DMS153 treated with DMSO at 0.1 percent for 48 hours (cell line): ENCODE results near the gene CTRL.

ENCODE experiments used
- DNase-seq: peaks from one replicate; lab custom pipeline; 2025; ENCODE audit not compliant: unreplicated experiment; lab: John Stamatoyannopoulos, UW

Gene CTRL

DNA sequence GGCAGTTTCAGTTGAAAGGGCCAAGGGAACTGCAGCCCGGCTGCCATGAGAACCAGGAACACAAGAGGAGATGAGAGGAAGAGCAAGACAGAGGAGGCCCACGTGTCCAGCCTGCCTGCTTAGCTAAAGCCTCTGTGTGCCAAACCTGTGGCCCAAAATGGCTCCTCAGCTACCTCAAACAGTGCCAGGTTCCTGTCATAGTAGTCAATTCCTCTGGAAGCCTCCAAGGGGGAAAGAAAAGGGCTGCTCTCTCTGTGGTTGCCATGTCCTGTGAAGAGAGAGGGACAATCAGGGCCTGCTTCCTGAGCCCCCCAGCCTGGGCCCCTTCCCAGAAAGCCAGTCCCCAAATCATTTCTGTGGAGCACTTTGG lies 31.6 kb upstream of the CTRL start:
- DNase-seq, result no peak

GRCh38 chr16:67962135-67962534 lies 30.5 kb upstream of the CTRL start:
- no peak for DNase-seq

GRCh38 chr16:67961551-67961957 lies 29.9 kb upstream of the CTRL start:
- DNase-seq, result peak; percentile 97

DNA sequence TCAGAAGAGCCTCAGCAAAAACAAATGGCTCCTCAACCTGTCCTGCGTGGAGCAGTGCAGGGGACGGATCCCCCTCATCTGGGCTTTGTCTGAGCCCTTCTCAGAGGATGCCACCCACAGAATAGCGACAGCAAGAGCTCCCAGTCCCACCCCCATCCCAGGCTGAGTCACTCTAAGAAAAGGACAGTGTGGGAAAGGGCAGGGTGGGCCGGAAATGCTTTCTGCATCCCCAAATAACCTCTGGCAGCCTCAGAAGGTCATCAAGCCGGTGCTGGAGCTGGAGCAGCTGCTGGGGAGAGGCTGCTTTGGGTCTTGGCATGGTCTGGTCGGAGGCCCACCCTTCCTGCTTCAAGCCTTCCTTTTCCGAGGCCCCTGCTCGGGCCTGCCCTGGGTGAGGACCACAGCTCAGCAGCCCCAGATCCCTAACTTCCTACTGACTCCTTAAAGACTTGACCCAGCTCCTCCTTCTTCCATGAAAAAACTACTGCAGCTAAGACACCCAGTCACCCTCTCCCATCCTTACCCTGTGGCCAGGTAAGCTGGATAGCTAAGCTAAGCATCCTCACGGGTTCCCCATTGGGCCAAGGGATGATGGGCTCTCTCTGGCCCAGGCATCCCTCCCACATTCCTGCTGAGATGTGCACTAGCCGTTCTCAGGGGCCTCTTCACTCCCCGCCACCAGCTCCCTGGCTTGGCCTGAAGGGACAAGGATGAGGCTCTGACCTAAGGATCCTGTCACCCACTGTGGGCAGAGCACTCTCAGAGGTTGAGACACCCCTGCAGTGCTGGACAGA lies 28.1 kb upstream of the CTRL start:
- no peak for DNase-seq

GRCh38 chr16:67957622-67958021 lies 26.0 kb upstream of the CTRL start:
- no peak for DNase-seq

DNA sequence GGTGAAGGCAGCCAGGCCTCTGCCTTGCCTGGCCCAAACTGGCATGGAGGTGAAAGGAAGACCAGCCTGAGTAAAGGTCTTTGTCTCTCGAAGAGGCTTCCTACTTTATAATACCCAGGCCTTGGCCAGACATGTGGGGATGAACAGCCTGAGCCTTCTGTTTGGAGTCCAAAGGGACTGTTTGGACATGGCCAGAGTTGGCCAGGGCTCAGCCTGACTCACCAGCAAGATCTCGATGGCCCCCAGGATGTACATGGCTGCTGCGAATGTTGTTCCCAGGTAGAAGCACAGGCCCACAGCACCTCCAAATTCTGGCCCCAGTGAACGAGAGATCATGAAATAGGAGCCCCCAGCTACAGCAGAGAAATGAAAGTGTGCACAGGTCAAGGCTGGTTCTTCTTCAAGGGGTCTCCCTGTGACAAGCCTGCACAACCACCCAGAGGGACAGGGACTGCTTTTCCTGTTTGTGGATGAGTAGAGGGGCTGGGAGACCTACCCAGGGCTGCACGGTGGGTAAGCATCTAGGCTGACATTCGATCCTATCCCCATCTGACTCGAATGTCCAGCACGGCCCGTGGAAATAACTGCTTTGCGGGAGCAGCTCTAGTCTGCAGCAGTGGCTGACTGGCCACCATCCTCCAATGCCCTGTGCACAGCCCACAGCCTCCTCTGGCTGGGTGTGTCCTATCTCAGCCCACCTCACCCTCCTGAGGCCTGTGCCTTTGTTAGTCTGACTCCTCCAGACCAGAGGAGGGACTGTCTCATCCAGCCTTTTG lies 22.9 kb upstream of the CTRL start:
- no peak for DNase-seq

DNA sequence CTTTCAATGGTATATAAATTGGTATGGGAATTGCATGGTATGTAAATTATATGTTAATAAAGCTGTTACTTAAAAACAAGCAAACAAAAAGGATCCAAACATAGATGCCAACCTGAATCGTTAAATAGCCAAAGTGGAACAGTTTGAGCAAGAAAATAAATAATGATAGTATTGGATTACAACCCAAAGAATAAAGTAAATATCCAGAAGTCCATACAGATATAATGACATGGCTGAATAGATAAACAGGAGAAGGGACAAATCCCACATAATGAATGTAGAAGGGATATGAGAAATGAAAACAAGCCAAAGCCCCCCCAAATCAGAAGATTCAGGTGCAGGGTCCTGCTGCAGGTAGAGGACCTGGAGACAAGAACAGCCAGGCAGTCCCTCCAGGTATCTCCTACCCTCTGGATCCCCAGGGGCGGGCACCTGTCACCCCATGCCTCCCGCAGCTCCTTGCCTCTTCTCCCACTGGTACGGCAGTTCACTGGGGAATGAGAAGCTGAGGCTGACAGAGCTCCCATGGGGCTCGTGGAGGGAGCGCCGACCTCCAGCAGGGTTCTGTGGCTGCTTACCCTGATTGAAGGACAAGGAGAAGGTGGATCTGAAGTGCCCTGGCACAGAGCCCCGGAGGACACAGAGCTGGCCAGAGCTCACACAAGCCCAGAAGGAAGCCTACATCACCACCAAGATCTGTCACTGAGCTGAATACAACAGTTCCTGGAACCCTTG lies 22.1 kb upstream of the CTRL start:
- DNase-seq, result no peak

DNA sequence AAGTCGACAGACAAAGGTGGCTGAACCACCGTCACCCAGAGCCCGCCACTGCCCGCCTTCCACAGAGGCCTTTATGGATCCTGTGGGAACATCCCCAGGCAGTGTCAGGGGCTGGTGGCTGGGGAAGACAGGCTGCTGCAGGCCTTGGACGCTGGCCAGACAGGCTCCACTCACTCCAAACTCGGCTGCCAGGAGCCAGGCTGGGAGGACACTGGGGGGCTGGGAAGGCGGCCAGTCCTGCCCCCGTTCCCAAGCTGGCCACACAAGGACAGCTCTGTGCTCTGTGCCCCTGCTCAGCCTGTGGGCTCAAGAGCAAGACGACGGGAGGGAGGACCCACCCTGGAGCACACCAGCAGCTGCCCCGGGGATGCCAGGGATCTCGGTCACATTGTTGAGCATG lies 19.8 kb upstream of the CTRL start:
- DNase-seq, result no peak

DNA sequence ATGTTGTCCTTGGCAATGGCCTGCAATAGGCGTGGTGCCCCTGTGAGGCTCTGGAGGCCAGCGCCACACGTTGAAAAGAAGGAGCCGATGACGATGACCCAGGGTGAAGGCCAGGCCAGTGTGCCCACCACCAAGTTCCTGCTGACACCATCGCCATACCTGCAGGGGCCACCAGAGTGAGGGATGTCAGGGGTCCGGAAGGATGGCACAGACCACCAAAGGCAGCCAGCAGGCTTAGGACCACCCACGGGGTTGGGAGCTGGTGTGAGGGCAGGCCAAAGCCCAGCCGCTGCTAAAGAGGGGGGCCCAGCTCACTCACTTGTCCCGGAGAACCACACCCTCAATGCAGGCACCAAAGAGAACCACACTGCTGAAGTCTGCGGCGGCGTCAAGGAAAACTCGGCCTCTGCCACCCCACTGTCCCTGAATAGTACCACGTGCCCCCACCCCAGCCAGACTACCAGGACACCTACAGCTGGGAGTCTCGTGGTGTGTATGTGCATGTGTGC lies 18.7 kb upstream of the CTRL start:
- no peak for DNase-seq

- no peak for DNase-seq
Measured at GRCh38 chr16:67949645-67950044, 18.0 kb upstream of the CTRL start.

DNA sequence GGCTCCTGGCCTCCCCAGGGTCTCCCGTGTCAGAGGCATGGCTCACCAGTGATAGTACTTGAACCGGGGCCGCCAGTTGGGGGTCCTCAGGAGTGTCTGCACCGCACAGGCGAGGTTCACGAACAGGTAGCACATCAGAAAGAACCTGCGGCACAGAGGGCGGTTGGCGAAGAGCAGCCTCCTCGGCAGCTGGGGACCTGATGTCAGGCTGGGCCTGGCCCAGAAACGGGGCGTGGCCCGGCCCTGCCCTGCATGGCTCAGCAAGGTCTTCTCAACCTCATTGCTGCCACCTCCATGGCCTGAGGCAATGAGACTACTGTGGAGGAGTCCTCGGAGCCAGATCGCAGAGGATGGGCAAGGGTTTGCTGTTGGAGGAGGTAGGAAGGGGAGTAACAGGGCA lies 16.4 kb upstream of the CTRL start:
- no peak for DNase-seq

DNA sequence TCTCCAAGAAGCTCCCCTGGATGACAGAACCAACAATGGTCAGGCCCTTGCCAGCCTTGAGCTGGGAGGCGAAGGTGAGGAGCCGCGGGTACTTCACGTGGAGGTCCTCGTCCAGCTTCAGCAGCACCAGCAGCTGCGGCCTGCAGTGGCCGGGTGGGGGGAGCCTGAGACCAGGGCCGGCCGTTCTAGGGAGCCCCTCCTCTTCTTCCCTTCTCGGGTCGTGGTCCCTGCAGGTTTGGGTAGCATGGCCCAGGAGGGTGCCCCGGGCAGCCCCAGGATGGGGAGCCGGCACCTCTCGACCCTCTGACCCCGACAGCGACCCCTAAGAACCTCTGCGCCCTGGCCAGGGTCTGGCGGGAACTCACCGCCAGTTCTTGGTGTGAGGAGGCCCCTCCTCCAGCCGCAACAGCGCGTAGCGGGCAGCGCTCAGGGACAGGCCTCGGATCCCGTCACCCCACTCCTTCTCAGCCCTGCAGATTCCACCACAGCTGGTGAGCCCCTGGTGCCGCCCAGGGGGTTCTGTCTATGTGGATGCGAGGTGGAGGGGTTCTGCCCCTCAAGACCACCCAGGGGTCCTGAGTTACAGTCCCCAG lies 15.4 kb upstream of the CTRL start:
- no peak for DNase-seq

- DNase-seq, result no peak
Measured at GRCh38 chr16:67946128-67946569, 14.5 kb upstream of the CTRL start.

GRCh38 chr16:67945392-67945933 lies 13.8 kb upstream of the CTRL start:
- DNase-seq, result no peak

GRCh38 chr16:67944690-67945391 lies 13.2 kb upstream of the CTRL start:
- DNase-seq, result no peak

- DNase-seq, result no peak
Measured at GRCh38 chr16:67943619-67944504, 12.2 kb upstream of the CTRL start, which contains the start of gene LCAT. Gene LCAT (minus strand): TSS chr16:67944120. CDS start chr16:67944101, 19 bp downstream.

DNA sequence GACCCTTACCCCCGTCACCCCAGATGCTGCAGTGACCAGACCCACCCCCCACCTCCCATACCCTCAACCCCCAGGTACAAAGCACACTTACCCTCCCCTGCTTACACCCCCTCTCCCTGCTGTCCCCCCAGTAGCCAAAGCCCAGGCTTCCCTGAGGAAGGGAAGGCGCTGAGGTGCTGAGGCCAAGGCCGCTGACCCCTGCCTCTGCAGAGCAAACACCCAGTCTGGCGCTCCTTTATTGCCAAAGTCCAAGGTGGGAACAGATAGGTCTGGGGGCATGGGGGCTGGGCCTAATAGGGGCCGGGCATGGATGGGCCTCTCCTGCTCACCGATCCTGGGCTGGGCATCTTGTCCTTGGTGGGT lies 11.6 kb upstream of the CTRL start:
- no peak for DNase-seq

GRCh38 chr16:67942510-67943255 lies 11.0 kb upstream of the CTRL start:
- no peak for DNase-seq

DNA sequence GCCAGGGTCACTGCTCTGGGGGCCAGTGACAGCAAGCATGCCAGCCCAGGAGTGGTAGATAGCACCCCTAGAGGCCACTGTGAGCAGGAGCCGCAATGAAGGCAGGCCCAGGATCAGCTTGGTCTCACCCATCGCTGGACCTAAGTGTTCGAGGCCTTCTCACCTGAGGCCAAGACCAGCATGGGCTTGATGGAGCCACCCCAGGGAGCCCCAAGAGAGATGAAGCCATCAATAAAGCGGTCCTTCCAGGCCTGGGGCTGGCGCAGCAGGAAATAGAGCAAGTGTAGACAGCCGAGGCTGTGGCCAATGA lies 10.5 kb upstream of the CTRL start:
- no peak for DNase-seq
